Epithelial cell of proximal tubule (primary cell): Measurements from ENCODE around the gene RBM44. TPM values are rescaled to one million over a fixed set of nuclear protein-coding genes. Genes with fewer than 3 reads are reported as not detected.

ENCODE experiments used
- DNase-seq: peaks from one replicate; pipeline ENCODE4 v3.0.0-alpha.2; 2011; ENCODE audit warnings: low read depth
- H3K4me3 ChIP-seq: 2 replicates; pipeline ENCODE4 v1.5.1; 2011; ENCODE audit warnings: low read depth, mild to moderate bottlenecking, low read length
- total RNA-seq: library from RNA; depleted of rRNA; stranded (reverse); fragments of >200 nt; gene quantifications from 2 replicates; pipeline ENCODE4 v1.2.3, GENCODE V29; 2015
- TF ChIP-seq, protein P1 (sequence below): conservative IDR thresholded peaks from 2 replicates; pipeline ENCODE4 v1.5.1; 2012; ENCODE audit warnings: low read depth, mild to moderate bottlenecking, low read length

Gene RBM44
- total RNA-seq, 1 donor from 2014 or later: 0.75 TPM

GRCh38 chr2:237786936-237787335, 11.6 kb upstream of the RBM44 start:
- H3K4me3 ChIP-seq: no peak overlapping the region
- no peak for DNase-seq
- TF ChIP-seq, protein P1, sequence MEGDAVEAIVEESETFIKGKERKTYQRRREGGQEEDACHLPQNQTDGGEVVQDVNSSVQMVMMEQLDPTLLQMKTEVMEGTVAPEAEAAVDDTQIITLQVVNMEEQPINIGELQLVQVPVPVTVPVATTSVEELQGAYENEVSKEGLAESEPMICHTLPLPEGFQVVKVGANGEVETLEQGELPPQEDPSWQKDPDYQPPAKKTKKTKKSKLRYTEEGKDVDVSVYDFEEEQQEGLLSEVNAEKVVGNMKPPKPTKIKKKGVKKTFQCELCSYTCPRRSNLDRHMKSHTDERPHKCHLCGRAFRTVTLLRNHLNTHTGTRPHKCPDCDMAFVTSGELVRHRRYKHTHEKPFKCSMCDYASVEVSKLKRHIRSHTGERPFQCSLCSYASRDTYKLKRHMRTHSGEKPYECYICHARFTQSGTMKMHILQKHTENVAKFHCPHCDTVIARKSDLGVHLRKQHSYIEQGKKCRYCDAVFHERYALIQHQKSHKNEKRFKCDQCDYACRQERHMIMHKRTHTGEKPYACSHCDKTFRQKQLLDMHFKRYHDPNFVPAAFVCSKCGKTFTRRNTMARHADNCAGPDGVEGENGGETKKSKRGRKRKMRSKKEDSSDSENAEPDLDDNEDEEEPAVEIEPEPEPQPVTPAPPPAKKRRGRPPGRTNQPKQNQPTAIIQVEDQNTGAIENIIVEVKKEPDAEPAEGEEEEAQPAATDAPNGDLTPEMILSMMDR: no peak

- H3K4me3 ChIP-seq: no peak overlapping the region
- TF ChIP-seq, protein P1: no peak
- no peak for DNase-seq
Measured at GRCh38 chr2:237790353-237790752, 8.2 kb upstream of the RBM44 start.

GRCh38 chr2:237791977-237792727, 6.4 kb upstream of the RBM44 start:
- H3K4me3 ChIP-seq: no peak overlapping the region
- peak; percentile 10 for DNase-seq
- TF ChIP-seq, protein P1: peak; percentile 41

DNA sequence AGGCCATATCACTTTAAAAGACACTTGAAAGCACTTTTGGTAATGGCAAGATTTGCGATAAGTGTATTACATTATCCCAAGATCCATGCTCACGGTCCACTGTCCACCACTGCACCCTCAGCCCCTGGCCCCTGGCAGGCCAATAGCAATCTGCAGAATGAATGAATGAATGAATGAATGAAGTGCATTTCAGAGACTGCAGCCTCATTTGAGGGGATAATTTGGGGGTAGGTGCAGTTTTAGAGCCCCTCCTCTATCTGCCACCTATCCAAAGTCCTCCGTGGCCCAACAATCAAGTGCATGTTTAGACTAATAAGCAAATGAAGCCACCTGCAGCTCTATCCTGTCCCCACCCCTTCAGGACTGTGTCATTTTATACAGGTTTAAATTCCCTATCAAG, 1.3 kb upstream of the RBM44 start:
- TF ChIP-seq, protein P1: no peak
- DNase-seq: no peak
- no peak overlapping the region for H3K4me3 ChIP-seq

- TF ChIP-seq, protein P1: no peak
- no peak for DNase-seq
- no peak overlapping the region for H3K4me3 ChIP-seq
Measured at GRCh38 chr2:237799060-237799428, 465 bp downstream of the RBM44 start.

GRCh38 chr2:237801466-237801865, 2.9 kb downstream of the RBM44 start:
- TF ChIP-seq, protein P1: no peak
- DNase-seq: no peak

GRCh38 chr2:237806334-237806733, 7.8 kb downstream of the RBM44 start:
- TF ChIP-seq, protein P1: no peak
- H3K4me3 ChIP-seq: no peak overlapping the region

More at GRCh38 chr2:237801466-237801865, 2.9 kb downstream of the RBM44 start:
- no peak overlapping the region for H3K4me3 ChIP-seq

More at GRCh38 chr2:237806334-237806733, 7.8 kb downstream of the RBM44 start:
- DNase-seq: no peak
